Measurements from ENCODE around the gene SYTL2.

The SYTL2 gene

GRCh38 chr11:85709941-85710702 is 100.8 kb downstream of the SYTL2 start:
- H3F3A ChIP-seq (ENCODE audit: insufficient read depth, low read length), result no peaks in the 10 kb centered on the region
- H3K9me3 ChIP-seq (ENCODE audit: low read length), result no peaks in the 10 kb centered on the region
- H3K9ac ChIP-seq (ENCODE audit: low read length), result no peak overlapping the region
- H3K27ac ChIP-seq (ENCODE audit: low read depth, low read length, poor library complexity, severe bottlenecking), result no peak overlapping the region
- no peaks in the 10 kb centered on the region for H3K36me3 ChIP-seq (ENCODE audit: insufficient read depth, low read length)
- no peaks in the 10 kb centered on the region for H3K27me3 ChIP-seq (ENCODE audit: insufficient read depth, low read length)
- H4K20me1 ChIP-seq (ENCODE audit: insufficient read depth, low read length), result no peaks in the 10 kb centered on the region
- no peaks in the 10 kb centered on the region for H3K4me1 ChIP-seq (ENCODE audit: insufficient read depth, low read length, severe bottlenecking)
- no peak overlapping the region for H2AFZ ChIP-seq (ENCODE audit: low read length)
- no peak overlapping the region for H3K4me3 ChIP-seq (ENCODE audit: low read depth, low read length, poor library complexity, severe bottlenecking)
- H3K9me2 ChIP-seq (ENCODE audit: low read depth, low read length), result no peaks in the 10 kb centered on the region
- H3K4me2 ChIP-seq (ENCODE audit: low read length), result no peak overlapping the region
- H3K79me2 ChIP-seq (ENCODE audit: insufficient read depth, low read length), result no peaks in the 10 kb centered on the region
- TF ChIP-seq, protein P1, sequence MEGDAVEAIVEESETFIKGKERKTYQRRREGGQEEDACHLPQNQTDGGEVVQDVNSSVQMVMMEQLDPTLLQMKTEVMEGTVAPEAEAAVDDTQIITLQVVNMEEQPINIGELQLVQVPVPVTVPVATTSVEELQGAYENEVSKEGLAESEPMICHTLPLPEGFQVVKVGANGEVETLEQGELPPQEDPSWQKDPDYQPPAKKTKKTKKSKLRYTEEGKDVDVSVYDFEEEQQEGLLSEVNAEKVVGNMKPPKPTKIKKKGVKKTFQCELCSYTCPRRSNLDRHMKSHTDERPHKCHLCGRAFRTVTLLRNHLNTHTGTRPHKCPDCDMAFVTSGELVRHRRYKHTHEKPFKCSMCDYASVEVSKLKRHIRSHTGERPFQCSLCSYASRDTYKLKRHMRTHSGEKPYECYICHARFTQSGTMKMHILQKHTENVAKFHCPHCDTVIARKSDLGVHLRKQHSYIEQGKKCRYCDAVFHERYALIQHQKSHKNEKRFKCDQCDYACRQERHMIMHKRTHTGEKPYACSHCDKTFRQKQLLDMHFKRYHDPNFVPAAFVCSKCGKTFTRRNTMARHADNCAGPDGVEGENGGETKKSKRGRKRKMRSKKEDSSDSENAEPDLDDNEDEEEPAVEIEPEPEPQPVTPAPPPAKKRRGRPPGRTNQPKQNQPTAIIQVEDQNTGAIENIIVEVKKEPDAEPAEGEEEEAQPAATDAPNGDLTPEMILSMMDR (IDR thresholded peaks at IDR 0.05; ENCODE audit: low read length), result no peak
- TF ChIP-seq EZH2 (IDR thresholded peaks at IDR 0.05; ENCODE audit: borderline replicate concordance, low read length), result no peak

DNA sequence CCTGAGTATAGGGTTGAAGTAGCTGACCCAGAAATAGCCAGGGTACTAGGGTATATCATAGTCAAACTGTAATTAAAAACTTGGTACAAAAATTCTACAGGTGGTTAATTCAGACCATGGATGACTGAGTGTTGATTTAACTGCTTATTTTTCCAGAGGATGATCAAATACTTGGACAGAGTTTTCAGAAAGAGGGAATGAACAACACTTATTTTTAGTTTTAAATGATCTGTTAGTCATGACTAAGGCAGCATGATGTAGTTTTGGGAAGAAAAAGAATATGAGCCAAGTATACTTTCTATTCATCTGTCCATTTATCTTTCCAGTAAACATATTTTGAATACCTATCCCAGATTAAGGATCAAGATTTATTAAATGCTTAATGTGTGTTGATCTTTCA is 105.1 kb downstream of the SYTL2 start:
- Histone ChIP-seq H3K27ac (ENCODE audit: low read depth, low read length, poor library complexity, severe bottlenecking) (no peak overlapping the region), H3K9ac (ENCODE audit: low read length) (no peak overlapping the region), H3K4me3 (ENCODE audit: low read depth, low read length, poor library complexity, severe bottlenecking) (no peak overlapping the region), H3K27me3 (ENCODE audit: insufficient read depth, low read length) (no peaks in the 10 kb centered on the region), H3K36me3 (ENCODE audit: insufficient read depth, low read length) (no peaks in the 10 kb centered on the region), H3F3A (ENCODE audit: insufficient read depth, low read length) (no peaks in the 10 kb centered on the region), H4K20me1 (ENCODE audit: insufficient read depth, low read length) (no peaks in the 10 kb centered on the region), H3K79me2 (ENCODE audit: insufficient read depth, low read length) (no peaks in the 10 kb centered on the region), H3K9me3 (ENCODE audit: low read length) (no peaks in the 10 kb centered on the region), H2AFZ (ENCODE audit: low read length) (no peak overlapping the region), H3K9me2 (ENCODE audit: low read depth, low read length) (no peaks in the 10 kb centered on the region), H3K4me2 (ENCODE audit: low read length) (no peak overlapping the region), H3K4me1 (ENCODE audit: insufficient read depth, low read length, severe bottlenecking) (no peaks in the 10 kb centered on the region)
- TF ChIP-seq EZH2 (IDR thresholded peaks at IDR 0.05; ENCODE audit: borderline replicate concordance, low read length), result no peak
- TF ChIP-seq, protein P1 (IDR thresholded peaks at IDR 0.05; ENCODE audit: low read length), result no peak

DNA sequence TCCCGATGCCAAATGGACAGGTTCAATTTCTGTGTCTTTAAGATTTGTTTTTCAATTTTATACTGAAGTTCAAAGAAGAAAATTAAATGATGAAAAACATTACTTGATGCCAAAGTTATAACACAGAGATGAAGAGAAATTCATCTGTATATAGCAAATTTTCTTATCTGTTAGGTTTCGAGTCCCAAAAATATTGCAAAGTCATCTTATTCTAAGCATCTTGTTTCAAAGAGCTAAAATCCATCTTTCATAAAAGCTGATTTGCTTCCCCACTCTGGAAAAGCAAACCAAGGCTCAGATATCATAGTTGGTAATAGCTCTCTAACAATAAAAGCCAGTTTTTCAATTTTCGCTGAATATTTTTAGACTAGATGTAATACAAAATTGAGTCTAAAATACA is 106.0 kb downstream of the SYTL2 start:
- H3K9me2 ChIP-seq (ENCODE audit: low read depth, low read length), result no peaks in the 10 kb centered on the region
- H3K4me1 ChIP-seq (ENCODE audit: insufficient read depth, low read length, severe bottlenecking), result no peaks in the 10 kb centered on the region
- TF ChIP-seq EZH2 (IDR thresholded peaks at IDR 0.05; ENCODE audit: borderline replicate concordance, low read length), result no peak
- TF ChIP-seq, protein P1 (IDR thresholded peaks at IDR 0.05; ENCODE audit: low read length), result no peak
- no peaks in the 10 kb centered on the region for H3K79me2 ChIP-seq (ENCODE audit: insufficient read depth, low read length)
- no peak overlapping the region for H3K9ac ChIP-seq (ENCODE audit: low read length)
- H3K36me3 ChIP-seq (ENCODE audit: insufficient read depth, low read length), result no peaks in the 10 kb centered on the region
- no peaks in the 10 kb centered on the region for H4K20me1 ChIP-seq (ENCODE audit: insufficient read depth, low read length)
- H3K27ac ChIP-seq (ENCODE audit: low read depth, low read length, poor library complexity, severe bottlenecking), result no peak overlapping the region
- H3F3A ChIP-seq (ENCODE audit: insufficient read depth, low read length), result no peaks in the 10 kb centered on the region
- no peak overlapping the region for H3K4me2 ChIP-seq (ENCODE audit: low read length)
- H2AFZ ChIP-seq (ENCODE audit: low read length), result no peak overlapping the region
- no peaks in the 10 kb centered on the region for H3K27me3 ChIP-seq (ENCODE audit: insufficient read depth, low read length)
- H3K9me3 ChIP-seq (ENCODE audit: low read length), result no peaks in the 10 kb centered on the region
- no peak overlapping the region for H3K4me3 ChIP-seq (ENCODE audit: low read depth, low read length, poor library complexity, severe bottlenecking)

Data from OCI-LY1 (cell line).